WERI-Rb-1 (cell line): ENCODE results near the gene BDH1.

Experiments
- DNase-seq: peaks from one replicate; pipeline ENCODE4 v3.0.0-alpha.2; 2020
- H3K27ac ChIP-seq: fragments of 250-450 bp; sonication (Bioruptor Pico); 2 replicates; pipeline ENCODE4 v1.5.1; 2020; ENCODE audit warnings: mild to moderate bottlenecking, moderate library complexity
- H3K27me3 ChIP-seq: fragments of 250-450 bp; sonication (Bioruptor Pico); 2 replicates; pipeline ENCODE4 v1.5.1; 2021; ENCODE audit warnings: mild to moderate bottlenecking, low read depth, moderate library complexity; ENCODE audit not compliant: insufficient read depth, severe bottlenecking
- H3K36me3 ChIP-seq: fragments of 250-450 bp; sonication (Bioruptor Pico); 2 replicates; pipeline ENCODE4 v1.5.1; 2020; ENCODE audit warnings: mild to moderate bottlenecking, moderate library complexity
- H3K4me3 ChIP-seq: 2 replicates; pipeline ENCODE4 v1.5.1; 2011; ENCODE audit warnings: low read depth, mild to moderate bottlenecking, control low read depth, low read length
- H3K9me3 ChIP-seq: fragments of 250-450 bp; sonication (Bioruptor Pico); 2 replicates; pipeline ENCODE4 v1.5.1; 2021; ENCODE audit warnings: mild to moderate bottlenecking, moderate library complexity; ENCODE audit not compliant: severe bottlenecking
- CTCF ChIP-seq: IDR thresholded peaks from 2 replicates; pipeline ENCODE4 v1.5.1; 2011; ENCODE audit warnings: low read depth, mild to moderate bottlenecking, control low read depth, inconsistent platforms, low read length

The BDH1 gene

GRCh38 chr3:197539651-197540051 lies 16.1 kb downstream of the BDH1 start:
- H3K27ac ChIP-seq: no peak overlapping the region
- H3K27me3 ChIP-seq: no peaks in the 10 kb centered on the region
- TF ChIP-seq CTCF: no peak
- DNase-seq: no peak
- H3K36me3 ChIP-seq: no peaks in the 10 kb centered on the region
- H3K9me3 ChIP-seq: no peaks in the 10 kb centered on the region
- no peak overlapping the region for H3K4me3 ChIP-seq

GRCh38 chr3:197533927-197534725 lies 21.6 kb downstream of the BDH1 start:
- TF ChIP-seq CTCF: no peak
- Histone ChIP-seq H3K36me3 (no peaks in the 10 kb centered on the region), H3K4me3 (no peak overlapping the region), H3K9me3 (no peaks in the 10 kb centered on the region), H3K27ac (no peak overlapping the region), H3K27me3 (no peaks in the 10 kb centered on the region)
- no peak for DNase-seq

- Histone ChIP-seq H3K36me3 (no peaks in the 10 kb centered on the region), H3K27me3 (no peaks in the 10 kb centered on the region), H3K27ac (no peak overlapping the region)
These were observed 22.4 kb downstream of the BDH1 start for GRCh38 chr3:197533396-197533795.

GRCh38 chr3:197532388-197532787 lies 23.4 kb downstream of the BDH1 start:
- H3K27me3 ChIP-seq: no peaks in the 10 kb centered on the region
- H3K27ac ChIP-seq: no peak overlapping the region
- H3K36me3 ChIP-seq: no peaks in the 10 kb centered on the region
- TF ChIP-seq CTCF: no peak
- H3K4me3 ChIP-seq: no peak overlapping the region
- H3K9me3 ChIP-seq: no peaks in the 10 kb centered on the region
- no peak for DNase-seq

More at GRCh38 chr3:197533396-197533795, 22.4 kb downstream of the BDH1 start:
- no peaks in the 10 kb centered on the region for H3K9me3 ChIP-seq
- DNase-seq: no peak
- TF ChIP-seq CTCF: no peak
- H3K4me3 ChIP-seq: no peak overlapping the region

GRCh38 chr3:197528190-197528589 lies 27.6 kb downstream of the BDH1 start:
- no peak for DNase-seq
- no peaks in the 10 kb centered on the region for H3K36me3 ChIP-seq
- TF ChIP-seq CTCF: no peak
- no peak overlapping the region for H3K4me3 ChIP-seq
- H3K27me3 ChIP-seq: no peaks in the 10 kb centered on the region
- H3K27ac ChIP-seq: no peak overlapping the region
- no peaks in the 10 kb centered on the region for H3K9me3 ChIP-seq

- Histone ChIP-seq H3K27ac (no peak overlapping the region), H3K4me3 (no peak overlapping the region), H3K9me3 (no peaks in the 10 kb centered on the region), H3K27me3 (no peaks in the 10 kb centered on the region), H3K36me3 (no peaks in the 10 kb centered on the region)
- no peak for DNase-seq
- TF ChIP-seq CTCF: no peak
These were observed 28.2 kb downstream of the BDH1 start for GRCh38 chr3:197527569-197527968.
